CD4-positive, alpha-beta memory T cell (primary cell): Measurements from ENCODE around the gene DNER. TPM values are rescaled to one million over a fixed set of nuclear protein-coding genes. Genes with fewer than 3 reads are reported as not detected.

Experiments
- CTCF ChIA-PET: fragments of 350-600 bp; sonication (Branson Sonifier 250); formaldehyde crosslinking; loops from one replicate; lab custom pipeline; 2021; ENCODE audit warnings: inconsistent platforms; ENCODE audit not compliant: partially characterized antibody; lab: Charles Lee
- POLR2A ChIA-PET: fragments of 350-600 bp; sonication (Branson Sonifier 250); formaldehyde crosslinking; loops from one replicate; lab custom pipeline; 2021; ENCODE audit not compliant: partially characterized antibody; lab: Charles Lee
- DNase-seq, 5 donors: peaks; one replicate each; pipeline versions ENCODE4 v3.0.0 to v3.0.0-alpha.2; 2020 to 2022; ENCODE audit warnings: mixed read lengths in 1 of 5
- H3K27ac ChIP-seq: one replicate; pipeline ENCODE4 v1.7.0; 2013; ENCODE audit warnings: low read depth, low read length
- H3K27me3 ChIP-seq: 2 replicates; pipeline ENCODE4 v1.7.0; 2013; ENCODE audit warnings: mild to moderate bottlenecking, low read length, moderate library complexity; ENCODE audit not compliant: insufficient read depth
- H3K36me3 ChIP-seq: 2 replicates; pipeline ENCODE4 v1.7.0; 2013; ENCODE audit warnings: mild to moderate bottlenecking, low read length, moderate library complexity; ENCODE audit not compliant: insufficient read depth
- H3K4me1 ChIP-seq: 2 replicates; pipeline ENCODE4 v1.7.0; 2013; ENCODE audit warnings: mild to moderate bottlenecking, low read length, moderate library complexity; ENCODE audit not compliant: insufficient read depth
- H3K4me3 ChIP-seq, 2 donors: one replicate each; pipeline ENCODE4 v1.7.0; 2013; ENCODE audit warnings: low read length in 2 of 2, mild to moderate bottlenecking in 1 of 2
- H3K9me3 ChIP-seq, 2 donors: one replicate each; pipeline ENCODE4 v1.7.0; 2013; ENCODE audit warnings: low read length in 2 of 2, control low read depth in 1 of 2; ENCODE audit not compliant: control insufficient read depth in 1 of 2
- H3K27ac Mint-ChIP-seq, 7 donors: one replicate each; pipeline ENCODE4 v1.8.0; 2020 to 2021; ENCODE audit warnings: mixed read lengths in 7 of 7, mild to moderate bottlenecking in 6 of 7, inconsistent platforms in 3 of 7, moderate library complexity in 3 of 7
- H3K27me3 Mint-ChIP-seq, 2 donors: one replicate each; pipeline ENCODE4 v1.8.0; 2020 to 2021; ENCODE audit warnings: mixed read lengths in 2 of 2
- H3K36me3 Mint-ChIP-seq, 2 donors: one replicate each; pipeline ENCODE4 v1.8.0; 2020 to 2021; ENCODE audit warnings: mixed read lengths in 2 of 2, inconsistent platforms in 1 of 2, mild to moderate bottlenecking in 1 of 2
- H3K4me1 Mint-ChIP-seq, 4 donors: one replicate each; pipeline ENCODE4 v1.8.0; 2020 to 2021; ENCODE audit warnings: mixed read lengths in 4 of 4, mild to moderate bottlenecking in 1 of 4
- H3K4me3 Mint-ChIP-seq, 8 donors: one replicate each; pipeline ENCODE4 v1.8.0; 2020 to 2021; ENCODE audit warnings: mixed read lengths in 8 of 8, mild to moderate bottlenecking in 7 of 8, moderate library complexity in 6 of 8, inconsistent platforms in 3 of 8
- H3K9me3 Mint-ChIP-seq, 8 donors: one replicate each; pipeline ENCODE4 v1.8.0; 2020 to 2021; ENCODE audit warnings: mixed read lengths in 8 of 8, mild to moderate bottlenecking in 5 of 8, inconsistent platforms in 3 of 8, moderate library complexity in 1 of 8
- intact Hi-C: fragments of 100-400 bp; cut with micrococcal nuclease; formaldehyde crosslinking; loops from one replicate; pipeline ENCODE4 v1.15.1; 2023
- polyA plus RNA-seq, 2 donors: library from polyadenylated mRNA; unstranded; fragments of 300-500 nt; fragmentation: Illumina TruSeq; gene quantifications; one replicate each; pipeline ENCODE4 v1.2.3, GENCODE V29; 2021
- total RNA-seq, 2 experiments: library from RNA; stranded (reverse); gene quantifications; one replicate each; pipeline ENCODE4 v1.2.3, GENCODE V29; 2021

The DNER gene
- total and polyA plus RNA-seq, 4 experiments from 2014 or later, result not detected

- Histone ChIP-seq H3K4me3 (no peak overlapping the region), H3K4me1 (peaks cover 19% of the 10 kb centered on the region), H3K9me3 (no peaks in the 10 kb centered on the region), H3K27ac (no peak overlapping the region), H3K36me3 (no peaks in the 10 kb centered on the region), H3K27me3 (peaks cover 23% of the 10 kb centered on the region)
- Mint-ChIP-seq H3K27me3 (peaks cover 45 to 48% of the 10 kb centered on the region in 2 donors), H3K4me3 (peak overlapping the region; percentile 2 to 72 (median 62)), H3K36me3 (peaks cover 0 to 3% of the 10 kb centered on the region in 2 donors), H3K9me3 (peaks cover 0 to 15% (median 13%) of the 10 kb centered on the region in 8 donors), H3K27ac (no peak overlapping the region), H3K4me1 (peaks cover 9 to 22% (median 17%) of the 10 kb centered on the region in 4 donors)
- ChIA-PET POLR2A (no interaction called here), CTCF (interaction anchor here (1.3 to 2.2 kb wide), 2 partner anchors 9 to 15 kb away, joined by 4 to 5 read pairs; no protein-coding TSS in a partner anchor)
- DNase-seq, result peak in 4 of 5 donors; percentile 9 to 27 (median 19)
- intact Hi-C loops, result no loop called here
Measured at GRCh38 chr2:229715895-229716507, 1.6 kb upstream of the DNER start.

DNA sequence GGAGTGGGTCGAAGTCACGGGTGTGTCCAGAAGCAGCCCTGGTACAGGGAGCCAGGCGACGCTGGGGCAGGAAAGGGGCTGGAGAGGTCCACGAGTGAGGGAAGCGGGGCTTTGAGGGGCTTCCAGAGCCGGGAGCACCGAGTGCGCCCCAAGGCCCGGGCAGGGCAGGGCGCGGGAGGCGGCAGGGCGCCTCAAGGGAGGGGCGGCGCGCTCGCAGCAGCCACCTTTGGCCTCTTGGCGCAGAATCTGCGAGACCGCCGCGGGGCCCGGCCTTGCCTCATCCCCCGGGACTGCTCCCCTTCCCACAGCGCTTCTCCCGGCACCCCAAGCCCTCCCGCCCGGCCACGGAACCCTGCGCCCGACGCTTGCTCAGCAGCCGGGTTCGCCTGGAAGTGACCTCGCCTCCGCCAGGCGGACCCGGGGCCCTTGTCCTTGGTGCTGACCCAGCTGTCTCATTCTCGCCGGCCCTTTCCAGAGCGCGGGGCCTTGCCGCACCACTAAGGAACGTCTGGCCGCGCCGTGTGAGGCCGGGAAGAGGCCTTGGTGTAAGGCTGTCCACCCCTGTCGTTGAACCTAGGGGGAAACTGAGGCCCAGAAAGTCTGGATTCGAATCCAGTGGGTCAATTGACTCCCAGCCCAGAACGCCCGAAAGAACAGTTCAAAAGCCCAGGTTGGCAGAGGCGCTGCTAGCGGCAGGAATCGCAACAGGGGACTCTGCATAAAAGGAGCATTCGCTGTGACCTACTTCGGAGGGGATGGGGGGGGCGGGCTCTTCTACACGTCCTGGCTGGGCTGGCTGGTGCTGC, 584 bp upstream of the DNER start:
- Histone ChIP-seq H3K9me3 (no peaks in the 10 kb centered on the region), H3K4me1 (peaks cover 19% of the 10 kb centered on the region), H3K27me3 (peaks cover 23% of the 10 kb centered on the region), H3K4me3 (peak overlapping the region in 1 of 2 donors; percentile 15), H3K27ac (no peak overlapping the region), H3K36me3 (no peaks in the 10 kb centered on the region)
- ChIA-PET POLR2A (no interaction called here), CTCF (no interaction called here)
- Mint-ChIP-seq H3K9me3 (peaks cover 0 to 19% (median 13%) of the 10 kb centered on the region in 8 donors), H3K27me3 (peaks cover 53 to 56% of the 10 kb centered on the region in 2 donors), H3K4me3 (peak overlapping the region; percentile 44 to 64 (median 59)), H3K36me3 (peaks cover 0 to 3% of the 10 kb centered on the region in 2 donors), H3K4me1 (peaks cover 9 to 22% (median 17%) of the 10 kb centered on the region in 4 donors), H3K27ac (peak overlapping the region in 1 of 7 donors; percentile 14)
- peak in 4 of 5 donors; percentile 9 to 31 (median 22) for DNase-seq
- intact Hi-C loops, result no loop called here

DNA sequence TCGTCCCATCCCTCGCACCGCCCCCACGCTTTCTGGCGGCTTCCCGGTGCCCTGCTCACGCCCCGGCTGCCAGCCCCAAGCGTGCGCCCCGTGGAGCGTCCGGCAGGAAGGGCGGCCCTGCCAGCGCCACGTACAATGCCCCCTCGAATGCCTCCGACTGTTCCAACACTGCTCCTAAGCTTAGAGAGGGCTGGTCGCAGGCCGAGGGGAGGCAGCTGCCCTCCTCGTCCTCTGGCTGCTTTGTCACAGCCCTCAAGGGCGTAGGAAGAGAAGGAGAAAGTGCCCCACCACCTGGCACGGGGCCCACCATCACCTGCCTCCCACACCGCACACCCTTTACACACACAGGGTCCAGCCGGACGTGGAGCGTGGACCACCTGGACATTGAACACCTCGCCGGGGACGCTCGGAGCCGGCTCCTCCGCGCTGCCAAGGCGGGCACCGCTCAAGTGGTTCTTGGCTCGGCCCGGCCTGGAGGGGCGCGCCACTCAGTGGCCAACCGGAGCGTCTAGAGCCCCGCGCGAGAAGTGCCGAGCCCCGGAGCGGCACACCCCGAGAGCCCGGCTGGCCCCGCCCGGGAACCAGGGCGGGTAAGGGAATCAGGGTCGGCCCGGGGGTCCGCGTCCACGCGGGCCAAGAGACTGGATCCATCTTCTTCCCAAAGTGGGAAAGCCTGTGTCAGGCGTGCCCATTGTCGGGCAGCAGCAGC, 830 bp downstream of the DNER start:
- Histone ChIP-seq H3K27me3 (peaks cover 23% of the 10 kb centered on the region), H3K4me3 (no peak overlapping the region), H3K27ac (no peak overlapping the region), H3K4me1 (peaks cover 19% of the 10 kb centered on the region), H3K9me3 (no peaks in the 10 kb centered on the region), H3K36me3 (no peaks in the 10 kb centered on the region)
- Mint-ChIP-seq H3K27me3 (peaks cover 50 to 55% of the 10 kb centered on the region in 2 donors), H3K36me3 (no peaks in the 10 kb centered on the region), H3K9me3 (peaks cover 0 to 19% (median 13%) of the 10 kb centered on the region in 8 donors), H3K4me1 (peaks cover 9 to 22% (median 17%) of the 10 kb centered on the region in 4 donors), H3K27ac (peak overlapping the region in 1 of 7 donors; percentile 52), H3K4me3 (peak overlapping the region; percentile 42 to 74 (median 48))
- POLR2A ChIA-PET, result no interaction called here
- CTCF ChIA-PET, result no interaction called here
- intact Hi-C loops, result no loop called here
- no peak for DNase-seq

- intact Hi-C loops, result no loop called here
- Mint-ChIP-seq H3K27ac (peak overlapping the region in 1 of 7 donors; percentile 22), H3K9me3 (peaks cover 0 to 19% (median 13%) of the 10 kb centered on the region in 8 donors), H3K4me1 (peaks cover 9 to 22% (median 17%) of the 10 kb centered on the region in 4 donors), H3K4me3 (peak overlapping the region in 2 of 8 donors; percentile 26 to 39), H3K36me3 (no peaks in the 10 kb centered on the region), H3K27me3 (peaks cover 49 to 57% of the 10 kb centered on the region in 2 donors)
- H3K4me3 ChIP-seq, result no peak overlapping the region
- ChIA-PET POLR2A (no interaction called here), CTCF (no interaction called here)
- H3K9me3 ChIP-seq, result no peaks in the 10 kb centered on the region
- H3K27ac ChIP-seq, result no peak overlapping the region
- H3K27me3 ChIP-seq, result peaks cover 23% of the 10 kb centered on the region
- H3K4me1 ChIP-seq, result peaks cover 19% of the 10 kb centered on the region
- no peaks in the 10 kb centered on the region for H3K36me3 ChIP-seq
- DNase-seq, result no peak
Measured at GRCh38 chr2:229712136-229712535, 2.2 kb downstream of the DNER start.

GRCh38 chr2:229708335-229708734, 6.0 kb downstream of the DNER start:
- no peak overlapping the region for H3K4me3 ChIP-seq
- POLR2A ChIA-PET, result no interaction called here
- Mint-ChIP-seq H3K27ac (no peak overlapping the region), H3K4me3 (no peak overlapping the region), H3K36me3 (no peaks in the 10 kb centered on the region), H3K9me3 (peaks cover 0 to 19% (median 13%) of the 10 kb centered on the region in 8 donors), H3K4me1 (peaks cover 2 to 13% (median 4%) of the 10 kb centered on the region in 4 donors), H3K27me3 (peaks cover 44 to 52% of the 10 kb centered on the region in 2 donors)
- peaks cover 4% of the 10 kb centered on the region for H3K4me1 ChIP-seq
- no peaks in the 10 kb centered on the region for H3K36me3 ChIP-seq
- CTCF ChIA-PET, result no interaction called here
- DNase-seq, result no peak
- intact Hi-C loops, result no loop called here
- H3K27me3 ChIP-seq, result peaks cover 11% of the 10 kb centered on the region
- H3K27ac ChIP-seq, result no peak overlapping the region
- H3K9me3 ChIP-seq, result no peaks in the 10 kb centered on the region

GRCh38 chr2:229703909-229704630, 10.3 kb downstream of the DNER start:
- no peaks in the 10 kb centered on the region for H3K36me3 ChIP-seq
- H3K4me1 Mint-ChIP-seq, result no peaks in the 10 kb centered on the region
- ChIA-PET CTCF (no interaction called here), POLR2A (no interaction called here)
- H3K27me3 ChIP-seq, result no peaks in the 10 kb centered on the region
- no peak overlapping the region for H3K27ac Mint-ChIP-seq
- no peak overlapping the region for H3K27ac ChIP-seq
- intact Hi-C loops, result no loop called here
- no peaks in the 10 kb centered on the region for H3K4me1 ChIP-seq
- H3K4me3 Mint-ChIP-seq, result no peak overlapping the region
- DNase-seq, result no peak
- no peaks in the 10 kb centered on the region for H3K9me3 ChIP-seq
- no peaks in the 10 kb centered on the region for H3K9me3 Mint-ChIP-seq
- H3K27me3 Mint-ChIP-seq, result peaks cover 19 to 25% of the 10 kb centered on the region in 2 donors
- no peak overlapping the region for H3K4me3 ChIP-seq
- no peaks in the 10 kb centered on the region for H3K36me3 Mint-ChIP-seq
